AG09309 (cell line): Measurements from ENCODE around the gene DDX56.

Source experiments
- DNase-seq: peaks from one replicate; pipeline ENCODE4 v3.0.0-alpha.2; 2010; ENCODE audit warnings: low read depth
- H3K4me3 ChIP-seq: 2 replicates; pipeline ENCODE4 v1.5.1; 2011; ENCODE audit warnings: mild to moderate bottlenecking, low read depth, low read length, moderate library complexity; ENCODE audit not compliant: control insufficient read depth
- CTCF ChIP-seq: IDR thresholded peaks from 2 replicates; pipeline ENCODE4 v1.5.1; 2011; ENCODE audit warnings: mild to moderate bottlenecking, low read depth, low read length, inconsistent platforms; ENCODE audit not compliant: insufficient read depth, control insufficient read depth; ENCODE audit errors: missing control alignments

DDX56 gene

GRCh38 chr7:44618045-44618444, 44.3 kb upstream of the DDX56 start:
- no peak overlapping the region for H3K4me3 ChIP-seq
- no peak for TF ChIP-seq CTCF
- DNase-seq = no peak

- TF ChIP-seq CTCF = no peak
- DNase-seq = peak; percentile 29
- no peak overlapping the region for H3K4me3 ChIP-seq
These were observed 43.6 kb upstream of the DDX56 start for GRCh38 chr7:44617225-44617890.

- TF ChIP-seq CTCF = no peak
- no peak overlapping the region for H3K4me3 ChIP-seq
- no peak for DNase-seq
These were observed 42.8 kb upstream of the DDX56 start for GRCh38 chr7:44616545-44616944.

GRCh38 chr7:44615793-44616192, 42.1 kb upstream of the DDX56 start:
- no peak for TF ChIP-seq CTCF
- DNase-seq = no peak
- no peak overlapping the region for H3K4me3 ChIP-seq

GRCh38 chr7:44615149-44615611, 41.5 kb upstream of the DDX56 start:
- H3K4me3 ChIP-seq = no peak overlapping the region
- no peak for TF ChIP-seq CTCF
- DNase-seq = no peak

- H3K4me3 ChIP-seq = no peak overlapping the region
- DNase-seq = no peak
These were observed 36.1 kb upstream of the DDX56 start for GRCh38 chr7:44609829-44610228.

More at GRCh38 chr7:44609829-44610228, 36.1 kb upstream of the DDX56 start:
- TF ChIP-seq CTCF = no peak
